NCI-H2081 (cell line): ENCODE results near the gene MOCS2.
"Not testable (repeated sequence)": the region's sequence is repeated elsewhere in the genome, so short reads cannot be mapped to it uniquely, and the experiment has no call there.

ENCODE experiments used
- DNase-seq, 2 experiments: peaks; one replicate each; lab custom pipeline; 2025; lab: John Stamatoyannopoulos, UW

The MOCS2 gene

GRCh38 chr5:53109443-53110127 lies at the start of gene MOCS2:
TSS of gene MOCS2 (minus strand) at chr5:53109757. CDS start at chr5:53107174, 2,583 bp downstream.
- DNase-seq, result peak; percentile 73 to 85

GRCh38 chr5:53151713-53152458 lies 42.3 kb upstream of the MOCS2 start:
- DNase-seq, result no peak

- no peak for DNase-seq
Observed at GRCh38 chr5:53133020-53133419, 23.5 kb upstream of the MOCS2 start.

- no peak for DNase-seq
Observed at GRCh38 chr5:53130266-53130665, 20.7 kb upstream of the MOCS2 start.

GRCh38 chr5:53128481-53128880 lies 18.9 kb upstream of the MOCS2 start:
- no peak for DNase-seq

GRCh38 chr5:53127107-53127506 lies 17.6 kb upstream of the MOCS2 start:
- DNase-seq, result no peak

- DNase-seq, result no peak
Observed at GRCh38 chr5:53126521-53126920, 17.0 kb upstream of the MOCS2 start.

- no peak for DNase-seq
Observed at GRCh38 chr5:53123702-53124101, 14.1 kb upstream of the MOCS2 start.

GRCh38 chr5:53120165-53120564 lies 10.6 kb upstream of the MOCS2 start:
- no peak for DNase-seq

- no peak for DNase-seq
Observed at GRCh38 chr5:53118879-53119278, 9.3 kb upstream of the MOCS2 start.

- DNase-seq, result no peak
Observed at GRCh38 chr5:53116597-53116996, 7.0 kb upstream of the MOCS2 start.

GRCh38 chr5:53114988-53115387 lies 5.4 kb upstream of the MOCS2 start:
- no peak for DNase-seq

- DNase-seq, result no peak
Observed at GRCh38 chr5:53113947-53114346, 4.4 kb upstream of the MOCS2 start.

- DNase-seq, result no peak
Observed at GRCh38 chr5:53112909-53113308, 3.4 kb upstream of the MOCS2 start.

GRCh38 chr5:53112307-53112706 lies 2.8 kb upstream of the MOCS2 start:
- DNase-seq, result not testable (repeated sequence)

- DNase-seq, result no peak
Observed at GRCh38 chr5:53111139-53111538, 1.6 kb upstream of the MOCS2 start.

GRCh38 chr5:53110156-53110555 lies 599 bp upstream of the MOCS2 start:
- no peak for DNase-seq

GRCh38 chr5:53109056-53109442 lies 508 bp downstream of the MOCS2 start:
- no peak for DNase-seq

- DNase-seq, result no peak
Observed at GRCh38 chr5:53105611-53106300, 3.8 kb downstream of the MOCS2 start.

- DNase-seq, result no peak
Observed at GRCh38 chr5:53100606-53101005, 9.0 kb downstream of the MOCS2 start.

GRCh38 chr5:53099546-53099945 lies 10.0 kb downstream of the MOCS2 start:
- no peak for DNase-seq

- DNase-seq, result peak; percentile 21 to 25
Observed at GRCh38 chr5:53095931-53096525, 13.5 kb downstream of the MOCS2 start.

GRCh38 chr5:53095217-53095616 lies 14.3 kb downstream of the MOCS2 start:
- no peak for DNase-seq
